Measurements from ENCODE around the gene EPX. TPM values are rescaled to one million over a fixed set of nuclear protein-coding genes. Genes with fewer than 3 reads are reported as not detected.
A peak's percentile ranks its signal among the peaks of the same experiment; 100 is the strongest.

EPX gene
- total RNA-seq, 1 donor from 2014 or later = not detected

GRCh38 chr17:58246781-58247180 lies 54.3 kb downstream of the EPX start:
- ATAC-seq = no peak
- intact Hi-C loops (cut with micrococcal nuclease) = no loop called here
- DNase-seq = no peak

GRCh38 chr17:58247511-58248363 lies 55.2 kb downstream of the EPX start:
- DNase-seq (no peak), ATAC-seq (no peak)
- intact Hi-C loops (cut with micrococcal nuclease) = no loop called here

GRCh38 chr17:58248955-58249269 lies 56.4 kb downstream of the EPX start:
- intact Hi-C loops (cut with micrococcal nuclease) = no loop called here
- no peak for DNase-seq
- ATAC-seq = peak; percentile 10

- DNase-seq = peak; percentile 76
- intact Hi-C loops (cut with micrococcal nuclease) = no loop called here
- ATAC-seq = peak; percentile 94
These were observed 57.0 kb downstream of the EPX start for GRCh38 chr17:58249270-58250133.

DNA sequence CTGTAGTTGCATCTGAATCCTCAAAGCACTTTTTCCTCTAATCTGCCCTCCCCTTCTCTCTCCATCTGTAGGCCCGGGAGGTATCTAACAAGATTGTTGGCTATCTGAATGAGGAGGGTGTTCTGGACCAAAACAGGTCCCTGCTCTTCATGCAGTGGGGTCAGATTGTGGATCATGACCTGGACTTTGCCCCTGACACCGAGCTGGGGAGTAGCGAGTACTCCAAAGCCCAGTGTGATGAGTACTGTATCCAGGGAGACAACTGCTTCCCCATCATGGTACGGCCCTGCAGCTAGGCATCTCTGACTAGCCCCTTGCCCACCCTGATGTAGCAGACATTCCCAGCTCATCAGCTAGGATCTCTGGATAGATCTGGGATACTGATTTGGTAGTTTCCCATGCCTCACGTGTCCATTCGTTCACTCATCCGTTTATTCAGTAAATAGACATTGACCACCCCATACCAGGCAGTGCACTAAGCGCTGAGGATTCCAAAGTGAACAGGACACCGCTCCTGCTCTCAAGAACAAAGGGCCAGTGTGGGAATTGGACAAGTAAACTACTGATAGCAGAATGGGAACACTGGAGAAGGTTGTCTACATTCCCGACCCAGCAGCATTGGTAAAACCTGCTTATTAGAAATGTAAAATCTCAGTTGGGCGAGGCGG lies 58.0 kb downstream of the EPX start:
- DNase-seq (no peak), ATAC-seq (no peak)
- intact Hi-C loops (cut with micrococcal nuclease) = no loop called here

DNA sequence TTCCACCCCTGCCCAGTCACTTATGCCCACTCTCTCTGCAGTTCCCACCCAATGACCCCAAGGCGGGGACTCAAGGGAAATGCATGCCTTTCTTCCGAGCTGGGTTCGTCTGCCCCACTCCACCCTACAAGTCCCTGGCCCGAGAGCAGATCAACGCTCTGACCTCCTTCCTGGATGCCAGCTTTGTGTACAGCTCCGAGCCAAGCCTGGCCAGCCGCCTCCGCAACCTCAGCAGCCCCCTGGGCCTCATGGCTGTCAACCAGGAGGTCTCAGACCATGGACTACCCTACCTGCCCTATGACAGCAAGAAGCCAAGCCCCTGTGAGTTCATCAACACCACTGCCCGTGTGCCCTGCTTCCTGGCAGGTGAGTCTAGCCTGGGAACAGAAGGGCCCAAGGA lies 59.6 kb downstream of the EPX start:
- intact Hi-C loops (cut with micrococcal nuclease) = no loop called here
- no peak for DNase-seq
- no peak for ATAC-seq

DNA sequence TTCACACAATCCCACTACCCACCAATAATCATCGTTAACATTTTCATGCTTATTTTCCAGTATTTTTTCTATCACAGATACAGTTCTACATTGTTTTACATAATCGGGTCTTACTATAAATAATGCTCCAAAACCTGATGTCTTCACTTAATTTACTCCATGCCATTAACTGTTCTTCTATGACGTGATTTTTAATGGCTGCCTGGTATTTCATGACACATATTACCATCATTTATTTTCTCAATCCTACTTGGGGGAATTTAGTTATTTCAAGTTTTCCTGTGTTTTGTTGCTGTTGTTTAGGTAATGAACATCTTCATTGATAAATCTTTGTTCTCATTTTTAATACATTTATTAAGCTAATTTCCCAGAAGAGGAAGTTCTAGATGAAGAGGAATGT lies 60.6 kb downstream of the EPX start:
- intact Hi-C loops (cut with micrococcal nuclease) = no loop called here
- no peak for ATAC-seq
- no peak for DNase-seq

Other genes starting within 250 kb of the EPX start
- gene CUEDC1, start 237.3 kb upstream of the EPX start, total RNA-seq = 55.0 TPM
- gene VEZF1, start 204.5 kb upstream of the EPX start, total RNA-seq = 77.6 TPM
- gene SRSF1, start 185.5 kb upstream of the EPX start, total RNA-seq = 98.1 TPM
- 80.5 TPM for gene DYNLL2, start 109.3 kb upstream of the EPX start, total RNA-seq
- gene OR4D1, start 44.3 kb upstream of the EPX start, total RNA-seq = not detected
- gene OR4D2, start 25.7 kb upstream of the EPX start, total RNA-seq = not detected
- 10.1 TPM for gene MKS1, start 26.5 kb downstream of the EPX start, total RNA-seq
- gene LPO, start 45.9 kb downstream of the EPX start, total RNA-seq = not detected
- 0.42 TPM for gene MPO, start 88.2 kb downstream of the EPX start, total RNA-seq
- 18.8 TPM for gene TSPOAP1, start 136.1 kb downstream of the EPX start, total RNA-seq
- gene SUPT4H1, start 159.5 kb downstream of the EPX start, total RNA-seq = 62.2 TPM
- 6.6 TPM for gene RNF43, start 224.8 kb downstream of the EPX start, total RNA-seq